A549 (cell line): Measurements from ENCODE around the gene SNRNP25. TPM values are rescaled to one million over a fixed set of nuclear protein-coding genes. Genes with fewer than 3 reads are reported as not detected.

Experiments
- ATAC-seq, 2 experiments: fragments of 200-7000 bp in 1 of 2; fragments of >200 bp in 1 of 2; cut with Nextera tagmentation in 1 of 2; cut with Tn5 transposase in 1 of 2; 3 replicates each; pipeline versions ENCODE4 v1.8.0 to v1.9.1; 2018 to 2020; ENCODE audit warnings: mild to moderate bottlenecking in 1 of 2, moderate library complexity in 1 of 2
- CTCF ChIA-PET: fragments of 300-600 bp; sonication (Branson Sonifier 250); formaldehyde crosslinking; extraction: SDS; loops from one replicate; lab custom pipeline; 2021; ENCODE audit warnings: antibody characterized with exemption, inconsistent platforms; lab: Yijun Ruan, JAX
- POLR2A ChIA-PET: fragments of 350-600 bp; formaldehyde crosslinking; extraction: SDS; loops from one replicate; lab custom pipeline; 2021; ENCODE audit warnings: antibody characterized with exemption, inconsistent platforms; lab: Yijun Ruan, JAX
- DNase-seq, 2 experiments: peaks; one replicate each; pipeline versions ENCODE4 v3.0.0 to v3.0.0-alpha.2; 2011 to 2016; ENCODE audit warnings: low read depth in 1 of 2, low spot score in 1 of 2
- FAIRE-seq: peaks from 2 replicates; lab custom pipeline; 2011; peaks lifted over from hg19 to GRCh38; lab: Jason Lieb, UNC
- H3K27ac ChIP-seq, 2 experiments: fragments of >200 bp; sonication (Bioruptor Twin); formaldehyde crosslinking; 3 replicates each; pipeline ENCODE4 v1.5.1; 2016 to 2017
- H3K4me1 ChIP-seq: fragments of >200 bp; sonication (Bioruptor Twin); formaldehyde crosslinking; 3 replicates; pipeline ENCODE4 v1.6.1; 2016
- H3K4me2 ChIP-seq: fragments of >200 bp; sonication (Bioruptor Twin); formaldehyde crosslinking; 3 replicates; pipeline ENCODE4 v1.6.1; 2016
- H3K4me3 ChIP-seq: fragments of >200 bp; sonication (Bioruptor Twin); formaldehyde crosslinking; 3 replicates; pipeline ENCODE4 v1.5.1; 2016
- H3K9me3 ChIP-seq: fragments of >200 bp; sonication (Bioruptor Twin); formaldehyde crosslinking; 3 replicates; pipeline ENCODE4 v1.6.1; 2016
- CBX8 ChIP-seq: fragments of 200-600 bp; sonication (generic); IDR thresholded peaks from 2 replicates; pipeline ENCODE4 v1.6.1; 2016
- CHD2 ChIP-seq: fragments of 150-350 bp; IDR thresholded peaks from 2 replicates; pipeline ENCODE4 v1.6.1; 2014; ENCODE audit warnings: low read length; ENCODE audit not compliant: partially characterized antibody
- CHD4 ChIP-seq: fragments of 200-600 bp; sonication (generic); IDR thresholded peaks from 2 replicates; pipeline ENCODE4 v1.6.1; 2016; ENCODE audit warnings: antibody characterized with exemption, mild to moderate bottlenecking, borderline replicate concordance
- EP300 ChIP-seq, 2 experiments: fragments of >200 bp; sonication (Bioruptor Twin); formaldehyde crosslinking; IDR thresholded peaks; 2 replicates in 1 of 2; 3 replicates in 1 of 2; pipeline ENCODE4 v1.6.1; 2016 to 2017
- HDAC2 ChIP-seq: fragments of 200-600 bp; sonication (generic); IDR thresholded peaks from 2 replicates; pipeline ENCODE4 v1.6.1; 2016
- HEYL ChIP-seq: fragments of 250-450 bp; sonication (Bioruptor Pico); IDR thresholded peaks from 2 replicates; pipeline ENCODE4 v1.8.0; 2021; ENCODE audit warnings: mild to moderate bottlenecking, moderate library complexity
- HOXB13 ChIP-seq: fragments of 250-450 bp; sonication (Bioruptor Pico); IDR thresholded peaks from 2 replicates; pipeline ENCODE4 v1.5.0; 2020; ENCODE audit warnings: low read depth, mild to moderate bottlenecking, moderate library complexity
- JUN ChIP-seq, 2 experiments: fragments of >200 bp; sonication (Bioruptor Twin); formaldehyde crosslinking; IDR thresholded peaks; 2 replicates in 1 of 2; 3 replicates in 1 of 2; pipeline ENCODE4 v1.6.1; 2016 to 2017
- MAFK ChIP-seq: fragments of 450-650 bp; IDR thresholded peaks from 2 replicates; pipeline ENCODE4 v1.6.1; 2014; ENCODE audit not compliant: partially characterized antibody
- NR3C1 ChIP-seq: fragments of >200 bp; sonication (Bioruptor Twin); formaldehyde crosslinking; IDR thresholded peaks from 3 replicates; pipeline ENCODE4 v1.6.1; 2017
- PHF8 ChIP-seq: fragments of 200-600 bp; sonication (generic); IDR thresholded peaks from 2 replicates; pipeline ENCODE4 v1.6.1; 2016; ENCODE audit warnings: low read depth, mild to moderate bottlenecking, antibody characterized with exemption, moderate library complexity, borderline replicate concordance
- RFX5 ChIP-seq: fragments of 450-650 bp; IDR thresholded peaks from 2 replicates; pipeline ENCODE4 v1.7.1; 2014; ENCODE audit warnings: antibody characterized with exemption, mild to moderate bottlenecking, moderate library complexity
- SMC3 ChIP-seq: fragments of >200 bp; sonication (Bioruptor Twin); formaldehyde crosslinking; IDR thresholded peaks from 3 replicates; pipeline ENCODE4 v1.6.1; 2018; ENCODE audit warnings: inconsistent platforms
- SREBF2 ChIP-seq: fragments of 450-650 bp; IDR thresholded peaks from 2 replicates; pipeline ENCODE4 v1.6.1; 2014; ENCODE audit warnings: mild to moderate bottlenecking, moderate library complexity
- ZC3H11A ChIP-seq: fragments of 450-650 bp; IDR thresholded peaks from 2 replicates; pipeline ENCODE4 v1.6.1; 2014; ENCODE audit warnings: antibody characterized with exemption, mild to moderate bottlenecking
- WGBS: methylation state at CpG from one replicate; pipeline ENCODE4 v1.1.6; 2017; ENCODE audit errors: missing lambda C conversion rate; 5-methylcytosine and 5-hydroxymethylcytosine counted together
- polyA plus RNA-seq, 4 experiments: library from polyadenylated mRNA; depleted of rRNA in 3 of 4; stranded (reverse); fragments of >200 nt; fragmentation: RNase III in 1 of 4; extraction: RNeasy Plus Mini Kit Qiagen cat#74134 plus additional on column Dnase treatment in 1 of 4; gene quantifications; 2 replicates in 3 of 4; 3 replicates in 1 of 4; pipeline ENCODE4 v1.2.3, GENCODE V29; 2011 to 2017
- TF ChIP-seq, protein P1 (sequence below): fragments of 250-450 bp; sonication (Bioruptor Pico); IDR thresholded peaks from 2 replicates; pipeline ENCODE4 v1.5.0; 2021; ENCODE audit warnings: mild to moderate bottlenecking, moderate library complexity, borderline replicate concordance
- TF ChIP-seq, protein P2 (sequence below): fragments of >200 bp; sonication (Bioruptor Twin); formaldehyde crosslinking; IDR thresholded peaks from 3 replicates; pipeline ENCODE4 v1.5.1; 2016
- TF ChIP-seq, protein P3 (sequence below): fragments of 250-450 bp; sonication (Bioruptor Pico); IDR thresholded peaks from 2 replicates; pipeline ENCODE4 v1.5.0; 2020; ENCODE audit warnings: low read depth, mild to moderate bottlenecking, moderate library complexity
- TF ChIP-seq, protein P4 (sequence below): IDR thresholded peaks from 2 replicates; pipeline ENCODE4 v1.6.1; 2012
- TF ChIP-seq, protein P5 (sequence below): fragments of 200-600 bp; sonication (generic); IDR thresholded peaks from 2 replicates; pipeline ENCODE4 v1.6.1; 2016; ENCODE audit warnings: antibody characterized with exemption, mild to moderate bottlenecking, moderate library complexity

The SNRNP25 gene
- polyA plus RNA-seq, 2 of the 4 experiments (the other 2 are of a cell fraction): 45.0 to 82.2 TPM

DNA sequence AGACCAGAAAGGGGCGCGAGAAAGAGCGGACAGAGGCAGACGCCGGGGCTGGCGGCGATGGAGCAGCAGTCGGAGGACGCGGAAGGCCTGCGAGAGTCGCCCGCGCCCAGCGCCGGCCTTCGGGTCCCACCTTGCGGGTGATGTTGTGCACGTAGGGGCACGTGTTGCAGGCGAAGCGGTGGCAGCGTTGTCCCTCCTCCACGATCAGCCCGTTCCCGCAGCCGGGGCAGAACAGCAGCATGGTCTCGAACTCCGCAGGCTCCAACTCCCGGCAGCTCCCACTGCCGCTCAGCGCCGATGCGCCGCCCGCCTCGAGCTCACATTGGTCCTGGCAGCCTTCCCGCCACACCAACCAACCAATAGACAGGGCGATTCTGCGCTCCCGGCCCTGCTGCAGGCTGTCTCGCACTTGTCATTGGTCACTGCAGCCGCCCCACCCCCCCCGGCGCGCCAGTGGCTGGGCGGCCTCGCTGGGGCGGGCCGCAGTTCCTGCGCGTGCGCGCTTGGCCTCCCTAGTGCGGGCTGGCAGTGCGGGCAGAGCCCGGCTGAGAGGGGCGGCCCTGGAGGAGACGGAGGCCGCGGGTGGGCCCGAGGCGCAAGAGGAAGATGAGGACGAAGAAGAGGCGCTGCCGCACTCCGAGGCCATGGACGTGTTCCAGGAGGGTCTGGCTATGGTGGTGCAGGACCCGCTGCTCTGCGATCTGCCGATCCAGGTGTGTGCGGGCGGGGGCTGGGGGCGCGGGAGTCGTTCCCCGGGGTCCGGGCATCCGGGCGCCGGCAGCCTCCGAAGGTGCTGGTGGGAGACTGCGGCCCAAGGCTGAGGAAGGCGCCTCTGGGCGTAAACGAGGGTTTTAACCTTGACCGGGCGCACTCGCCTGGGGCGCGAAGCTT lies at the start of gene SNRNP25, which contains the start of gene POLR3K (continued):
- TF ChIP-seq, protein P1, sequence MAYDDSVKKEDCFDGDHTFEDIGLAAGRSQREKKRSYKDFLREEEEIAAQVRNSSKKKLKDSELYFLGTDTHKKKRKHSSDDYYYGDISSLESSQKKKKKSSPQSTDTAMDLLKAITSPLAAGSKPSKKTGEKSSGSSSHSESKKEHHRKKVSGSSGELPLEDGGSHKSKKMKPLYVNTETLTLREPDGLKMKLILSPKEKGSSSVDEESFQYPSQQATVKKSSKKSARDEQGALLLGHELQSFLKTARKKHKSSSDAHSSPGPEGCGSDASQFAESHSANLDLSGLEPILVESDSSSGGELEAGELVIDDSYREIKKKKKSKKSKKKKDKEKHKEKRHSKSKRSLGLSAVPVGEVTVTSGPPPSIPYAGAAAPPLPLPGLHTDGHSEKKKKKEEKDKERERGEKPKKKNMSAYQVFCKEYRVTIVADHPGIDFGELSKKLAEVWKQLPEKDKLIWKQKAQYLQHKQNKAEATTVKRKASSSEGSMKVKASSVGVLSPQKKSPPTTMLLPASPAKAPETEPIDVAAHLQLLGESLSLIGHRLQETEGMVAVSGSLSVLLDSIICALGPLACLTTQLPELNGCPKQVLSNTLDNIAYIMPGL (CRISPR knock-in tag): no peak
- TF ChIP-seq MAFK (no peak), ZC3H11A (no peak), HOXB13 (no peak), RFX5 (peak; percentile 69; the same call in 1 of the 2 replicates), SMC3 (no peak), HEYL (CRISPR knock-in tag) (no peak), NR3C1 (no peak), JUN (IDR thresholded peaks at IDR 0.05) (peak; percentile 67 to 85; a peak in 4 of 5 replicates)
- TF ChIP-seq, protein P2, sequence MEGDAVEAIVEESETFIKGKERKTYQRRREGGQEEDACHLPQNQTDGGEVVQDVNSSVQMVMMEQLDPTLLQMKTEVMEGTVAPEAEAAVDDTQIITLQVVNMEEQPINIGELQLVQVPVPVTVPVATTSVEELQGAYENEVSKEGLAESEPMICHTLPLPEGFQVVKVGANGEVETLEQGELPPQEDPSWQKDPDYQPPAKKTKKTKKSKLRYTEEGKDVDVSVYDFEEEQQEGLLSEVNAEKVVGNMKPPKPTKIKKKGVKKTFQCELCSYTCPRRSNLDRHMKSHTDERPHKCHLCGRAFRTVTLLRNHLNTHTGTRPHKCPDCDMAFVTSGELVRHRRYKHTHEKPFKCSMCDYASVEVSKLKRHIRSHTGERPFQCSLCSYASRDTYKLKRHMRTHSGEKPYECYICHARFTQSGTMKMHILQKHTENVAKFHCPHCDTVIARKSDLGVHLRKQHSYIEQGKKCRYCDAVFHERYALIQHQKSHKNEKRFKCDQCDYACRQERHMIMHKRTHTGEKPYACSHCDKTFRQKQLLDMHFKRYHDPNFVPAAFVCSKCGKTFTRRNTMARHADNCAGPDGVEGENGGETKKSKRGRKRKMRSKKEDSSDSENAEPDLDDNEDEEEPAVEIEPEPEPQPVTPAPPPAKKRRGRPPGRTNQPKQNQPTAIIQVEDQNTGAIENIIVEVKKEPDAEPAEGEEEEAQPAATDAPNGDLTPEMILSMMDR: no peak

DNA sequence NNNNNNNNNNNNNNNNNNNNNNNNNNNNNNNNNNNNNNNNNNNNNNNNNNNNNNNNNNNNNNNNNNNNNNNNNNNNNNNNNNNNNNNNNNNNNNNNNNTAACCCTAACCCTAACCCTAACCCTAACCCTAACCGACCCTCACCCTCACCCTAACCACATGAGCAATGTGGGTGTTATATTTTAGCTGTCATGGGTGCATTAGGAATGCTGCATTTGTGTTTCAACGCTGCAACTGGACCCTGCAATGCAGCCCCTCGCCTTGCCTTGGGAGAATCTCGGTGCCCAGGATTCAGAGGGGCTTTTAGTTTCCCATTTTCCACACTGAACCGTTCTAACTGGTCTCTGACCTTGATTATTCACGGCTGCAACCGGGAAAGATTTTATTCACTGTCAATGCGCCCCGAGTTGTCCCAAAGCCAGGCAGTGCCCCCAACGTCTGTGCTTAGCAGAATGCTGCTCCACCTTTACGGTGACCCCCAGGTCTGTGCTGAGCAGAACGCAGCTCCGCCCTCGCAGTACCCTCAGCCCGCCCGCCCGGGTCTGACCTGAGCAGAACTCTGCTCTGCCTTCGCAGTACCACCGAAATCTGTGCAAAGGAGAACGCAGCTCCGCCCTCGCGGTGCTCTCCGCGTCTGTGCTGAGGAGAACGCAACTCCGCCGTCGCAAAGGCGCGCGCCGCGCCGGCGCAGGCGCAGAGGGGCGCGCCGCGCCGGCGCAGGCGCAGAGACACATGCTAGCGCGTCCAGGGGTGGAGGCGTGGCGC lies 43.5 kb upstream of the SNRNP25 start:
- TF ChIP-seq ZC3H11A: no peak
- TF ChIP-seq CHD2: no peak
- TF ChIP-seq, protein P3, sequence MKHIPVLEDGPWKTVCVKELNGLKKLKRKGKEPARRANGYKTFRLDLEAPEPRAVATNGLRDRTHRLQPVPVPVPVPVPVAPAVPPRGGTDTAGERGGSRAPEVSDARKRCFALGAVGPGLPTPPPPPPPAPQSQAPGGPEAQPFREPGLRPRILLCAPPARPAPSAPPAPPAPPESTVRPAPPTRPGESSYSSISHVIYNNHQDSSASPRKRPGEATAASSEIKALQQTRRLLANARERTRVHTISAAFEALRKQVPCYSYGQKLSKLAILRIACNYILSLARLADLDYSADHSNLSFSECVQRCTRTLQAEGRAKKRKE: no peak
- TF ChIP-seq, protein P4, sequence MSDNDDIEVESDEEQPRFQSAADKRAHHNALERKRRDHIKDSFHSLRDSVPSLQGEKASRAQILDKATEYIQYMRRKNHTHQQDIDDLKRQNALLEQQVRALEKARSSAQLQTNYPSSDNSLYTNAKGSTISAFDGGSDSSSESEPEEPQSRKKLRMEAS: no peak
- TF ChIP-seq CHD4: no peak
- TF ChIP-seq SMC3: no peak
- no peak for TF ChIP-seq SREBF2
- TF ChIP-seq HDAC2: no peak
- no peak for TF ChIP-seq EP300 (IDR thresholded peaks at IDR 0.05)
- no peak for TF ChIP-seq PHF8
- TF ChIP-seq, protein P5, sequence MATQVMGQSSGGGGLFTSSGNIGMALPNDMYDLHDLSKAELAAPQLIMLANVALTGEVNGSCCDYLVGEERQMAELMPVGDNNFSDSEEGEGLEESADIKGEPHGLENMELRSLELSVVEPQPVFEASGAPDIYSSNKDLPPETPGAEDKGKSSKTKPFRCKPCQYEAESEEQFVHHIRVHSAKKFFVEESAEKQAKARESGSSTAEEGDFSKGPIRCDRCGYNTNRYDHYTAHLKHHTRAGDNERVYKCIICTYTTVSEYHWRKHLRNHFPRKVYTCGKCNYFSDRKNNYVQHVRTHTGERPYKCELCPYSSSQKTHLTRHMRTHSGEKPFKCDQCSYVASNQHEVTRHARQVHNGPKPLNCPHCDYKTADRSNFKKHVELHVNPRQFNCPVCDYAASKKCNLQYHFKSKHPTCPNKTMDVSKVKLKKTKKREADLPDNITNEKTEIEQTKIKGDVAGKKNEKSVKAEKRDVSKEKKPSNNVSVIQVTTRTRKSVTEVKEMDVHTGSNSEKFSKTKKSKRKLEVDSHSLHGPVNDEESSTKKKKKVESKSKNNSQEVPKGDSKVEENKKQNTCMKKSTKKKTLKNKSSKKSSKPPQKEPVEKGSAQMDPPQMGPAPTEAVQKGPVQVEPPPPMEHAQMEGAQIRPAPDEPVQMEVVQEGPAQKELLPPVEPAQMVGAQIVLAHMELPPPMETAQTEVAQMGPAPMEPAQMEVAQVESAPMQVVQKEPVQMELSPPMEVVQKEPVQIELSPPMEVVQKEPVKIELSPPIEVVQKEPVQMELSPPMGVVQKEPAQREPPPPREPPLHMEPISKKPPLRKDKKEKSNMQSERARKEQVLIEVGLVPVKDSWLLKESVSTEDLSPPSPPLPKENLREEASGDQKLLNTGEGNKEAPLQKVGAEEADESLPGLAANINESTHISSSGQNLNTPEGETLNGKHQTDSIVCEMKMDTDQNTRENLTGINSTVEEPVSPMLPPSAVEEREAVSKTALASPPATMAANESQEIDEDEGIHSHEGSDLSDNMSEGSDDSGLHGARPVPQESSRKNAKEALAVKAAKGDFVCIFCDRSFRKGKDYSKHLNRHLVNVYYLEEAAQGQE: no peak
- TF ChIP-seq MAFK: no peak
- no peak for TF ChIP-seq CBX8
- TF ChIP-seq, protein P2: no peak
- FAIRE-seq: no peak
- 61% methylated on average over 45 of the region's 48 CpGs for WGBS

More for the DNA sequence above, 43.5 kb upstream of the SNRNP25 start:
- H3K9me3 ChIP-seq: no peaks in the 10 kb centered on the region
- H3K4me1 ChIP-seq: no peaks in the 10 kb centered on the region
- H3K4me3 ChIP-seq: peak overlapping the region; percentile 40
- no peak overlapping the region for H3K4me2 ChIP-seq
- ChIA-PET CTCF (no interaction called here), POLR2A (no interaction called here)
- H3K27ac ChIP-seq: peak overlapping the region; percentile 44 to 60; a peak in 1 of 6 replicates
- ATAC-seq (peak; percentile 90 to 98), DNase-seq (peak in 1 of 2 experiments; percentile 22)
